ENCODE measurements around the gene CSNK1G2. TPM values are rescaled to one million over a fixed set of nuclear protein-coding genes. Genes with fewer than 3 reads are reported as not detected.

The CSNK1G2 gene
- total RNA-seq, 3 donors from 2014 or later, result 31.5 to 76.7 (median 68.2) TPM

DNA sequence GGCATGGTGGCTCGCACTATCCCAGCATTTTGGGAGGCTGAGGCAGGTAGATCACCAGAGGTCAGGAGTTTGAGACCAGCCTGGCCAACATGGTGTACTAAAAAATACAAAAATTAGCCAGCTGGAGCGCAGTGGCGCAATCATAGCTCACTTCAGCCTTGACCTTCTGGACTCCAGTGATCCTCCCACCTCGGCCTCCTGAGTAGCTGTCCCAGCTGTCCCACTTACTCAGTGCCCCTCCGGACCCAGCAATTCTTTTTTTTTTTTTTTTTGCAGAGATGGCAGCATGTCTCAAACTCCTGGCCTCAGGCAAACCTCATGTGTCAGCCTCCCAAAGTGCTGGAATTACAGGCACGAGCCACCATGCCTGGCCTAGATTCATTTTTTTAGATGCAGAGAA, 38.0 kb upstream of the CSNK1G2 start:
- H3K27me3 ChIP-seq, result no peaks in the 10 kb centered on the region
- DNase-seq (ENCODE audit: low spot score in 2 of 2), result no peak
- H3K4me3 ChIP-seq, result no peak overlapping the region
- intact Hi-C loops (cut with DNase I; ENCODE audit: low total_unique reads), result loop anchor here (10.0 kb wide), 1 partner anchor 192 kb away; the partner anchor contains the start of genes IZUMO4 and MOB3A
- H3K4me1 ChIP-seq, result peaks cover 4 to 5% of the 10 kb centered on the region in 2 donors
- no peak for TF ChIP-seq POLR2AphosphoS5 (IDR thresholded peaks at IDR 0.05)
- no peak for TF ChIP-seq POLR2A (IDR thresholded peaks at IDR 0.05)
- TF ChIP-seq, protein P1, sequence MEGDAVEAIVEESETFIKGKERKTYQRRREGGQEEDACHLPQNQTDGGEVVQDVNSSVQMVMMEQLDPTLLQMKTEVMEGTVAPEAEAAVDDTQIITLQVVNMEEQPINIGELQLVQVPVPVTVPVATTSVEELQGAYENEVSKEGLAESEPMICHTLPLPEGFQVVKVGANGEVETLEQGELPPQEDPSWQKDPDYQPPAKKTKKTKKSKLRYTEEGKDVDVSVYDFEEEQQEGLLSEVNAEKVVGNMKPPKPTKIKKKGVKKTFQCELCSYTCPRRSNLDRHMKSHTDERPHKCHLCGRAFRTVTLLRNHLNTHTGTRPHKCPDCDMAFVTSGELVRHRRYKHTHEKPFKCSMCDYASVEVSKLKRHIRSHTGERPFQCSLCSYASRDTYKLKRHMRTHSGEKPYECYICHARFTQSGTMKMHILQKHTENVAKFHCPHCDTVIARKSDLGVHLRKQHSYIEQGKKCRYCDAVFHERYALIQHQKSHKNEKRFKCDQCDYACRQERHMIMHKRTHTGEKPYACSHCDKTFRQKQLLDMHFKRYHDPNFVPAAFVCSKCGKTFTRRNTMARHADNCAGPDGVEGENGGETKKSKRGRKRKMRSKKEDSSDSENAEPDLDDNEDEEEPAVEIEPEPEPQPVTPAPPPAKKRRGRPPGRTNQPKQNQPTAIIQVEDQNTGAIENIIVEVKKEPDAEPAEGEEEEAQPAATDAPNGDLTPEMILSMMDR (IDR thresholded peaks at IDR 0.05), result no peak
- H3K27ac ChIP-seq, result peak overlapping the region in 1 of 2 donors; percentile 21
- no peaks in the 10 kb centered on the region for H3K9me3 ChIP-seq
- H3K36me3 ChIP-seq, result no peaks in the 10 kb centered on the region

DNA sequence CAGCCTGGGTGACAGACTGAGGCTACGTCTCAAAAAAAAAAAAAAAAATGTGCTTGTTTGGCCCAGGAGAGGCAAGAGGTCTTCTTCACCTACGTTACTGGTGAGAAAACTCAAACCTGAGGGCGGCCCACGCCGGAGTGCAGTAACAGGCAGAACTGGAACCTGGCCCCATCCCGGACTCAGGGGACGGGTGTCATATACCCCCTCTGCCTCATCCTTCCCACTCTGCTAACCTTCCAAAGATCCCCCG, 36.2 kb upstream of the CSNK1G2 start:
- no peak for DNase-seq (ENCODE audit: low spot score in 2 of 2)
- peak overlapping the region; percentile 69 to 82 (median 70) for H3K4me3 ChIP-seq
- H3K27me3 ChIP-seq, result no peaks in the 10 kb centered on the region
- TF ChIP-seq, protein P1 (IDR thresholded peaks at IDR 0.05), result no peak
- no peak for TF ChIP-seq POLR2AphosphoS5 (IDR thresholded peaks at IDR 0.05)
- no peak for TF ChIP-seq POLR2A (IDR thresholded peaks at IDR 0.05)
- intact Hi-C loops (cut with DNase I; ENCODE audit: low total_unique reads), result loop anchor here (10.0 kb wide), 1 partner anchor 190 kb away; the partner anchor contains the start of genes IZUMO4 and MOB3A
- H3K36me3 ChIP-seq, result no peaks in the 10 kb centered on the region
- peak overlapping the region; percentile 94 to 95 for H3K27ac ChIP-seq
- H3K9me3 ChIP-seq, result no peaks in the 10 kb centered on the region
- H3K4me1 ChIP-seq, result peaks cover 8 to 9% of the 10 kb centered on the region in 2 donors

DNA sequence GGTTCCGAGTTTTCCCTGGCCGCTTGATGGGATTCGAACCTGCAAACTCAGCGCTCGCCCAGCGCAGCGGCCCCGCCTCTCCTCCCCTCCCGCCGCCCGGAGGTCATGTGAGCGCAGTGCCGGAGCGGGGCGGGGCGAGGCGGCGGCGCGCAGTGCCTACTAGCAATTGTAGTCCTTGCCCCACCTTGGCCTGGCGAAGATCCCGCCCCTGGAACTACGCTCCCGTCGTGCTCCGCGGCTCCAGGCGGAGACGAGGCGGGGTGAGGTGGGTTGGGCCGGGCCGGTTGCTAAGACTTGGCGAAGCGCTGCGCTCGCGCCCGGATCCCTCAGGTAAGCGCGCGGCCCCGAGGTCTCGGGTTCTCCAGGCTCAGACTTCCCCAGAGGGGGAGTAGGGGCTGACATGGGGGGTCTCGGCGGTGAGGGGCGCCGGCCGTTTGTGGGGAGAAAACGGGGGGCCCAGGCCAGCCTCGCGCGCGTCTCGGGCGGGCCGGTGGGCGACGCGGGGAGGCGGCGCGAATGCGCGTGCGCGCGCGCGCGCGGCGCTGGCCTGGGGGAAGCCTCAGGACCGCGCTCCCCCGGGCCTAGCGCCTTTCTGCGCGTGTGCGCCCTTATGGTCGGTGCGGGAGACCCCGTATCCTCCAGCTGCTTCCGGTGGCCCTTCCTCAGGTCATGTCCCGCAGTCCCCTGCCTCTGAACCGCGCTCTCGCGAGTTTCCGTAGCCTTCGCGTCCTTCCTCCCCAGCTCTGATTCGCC, 35.7 kb upstream of the CSNK1G2 start, which contains the start of the genes ADAT3 and SCAMP4:
Gene ADAT3 (plus strand): TSS at position 290 of the 753 bp plus-strand sequence. CDS start 6,649 bp downstream, outside the sequence.
Gene SCAMP4 (plus strand): TSS at position 290 of the 753 bp plus-strand sequence. CDS start 9,621 bp downstream, outside the sequence.
- no peaks in the 10 kb centered on the region for H3K27me3 ChIP-seq
- no peaks in the 10 kb centered on the region for H3K36me3 ChIP-seq
- DNase-seq (ENCODE audit: low spot score in 2 of 2), result peak; percentile 98 to 100
- peaks cover 11 to 13% of the 10 kb centered on the region in 2 donors for H3K4me1 ChIP-seq
- H3K27ac ChIP-seq, result peak within 1 kb of the TSS; percentile 94 to 95
- TF ChIP-seq POLR2A (IDR thresholded peaks at IDR 0.05) (peak; percentile 80), POLR2AphosphoS5 (IDR thresholded peaks at IDR 0.05) (peak in 2 of 3 donors; percentile 77 to 86)
- TF ChIP-seq, protein P1 (IDR thresholded peaks at IDR 0.05), result no peak
- H3K9me3 ChIP-seq, result no peaks in the 10 kb centered on the region
- intact Hi-C loops (cut with DNase I; ENCODE audit: low total_unique reads), result loop anchor here (10.0 kb wide), 1 partner anchor 190 kb away; the partner anchor contains the start of genes IZUMO4 and MOB3A
- peak within 1 kb of the TSS; percentile 69 to 82 (median 70) for H3K4me3 ChIP-seq

DNA sequence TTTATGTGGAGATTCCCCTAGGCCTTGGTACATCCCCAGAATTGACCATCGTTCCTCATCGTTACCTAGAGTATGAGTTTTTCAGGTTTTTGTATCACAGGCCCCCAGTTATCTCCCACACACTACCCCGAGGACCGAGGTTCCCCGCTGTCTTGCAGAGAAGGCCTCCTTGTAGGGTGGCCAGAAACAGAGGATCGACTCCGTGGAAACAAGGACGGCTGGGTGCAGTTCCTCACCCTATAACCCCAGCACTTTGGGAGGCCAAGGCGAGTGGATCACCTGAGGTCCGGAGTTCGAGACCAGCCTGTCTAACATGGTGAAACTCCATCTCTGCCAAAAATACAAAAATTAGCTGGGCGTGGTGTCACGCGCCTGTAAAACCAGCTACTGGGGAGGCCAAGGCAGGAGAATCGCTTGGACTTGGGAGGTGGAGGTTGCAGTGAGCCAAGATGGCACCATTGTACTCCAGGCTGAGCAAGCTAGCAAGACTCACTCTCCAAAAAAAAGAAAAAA, 35.1 kb upstream of the CSNK1G2 start:
- intact Hi-C loops (cut with DNase I; ENCODE audit: low total_unique reads), result loop anchor here (10.0 kb wide), 1 partner anchor 189 kb away; the partner anchor contains the start of genes IZUMO4 and MOB3A
- Histone ChIP-seq H3K4me3 (peak overlapping the region; percentile 69 to 82 (median 70)), H3K36me3 (no peaks in the 10 kb centered on the region), H3K27me3 (no peaks in the 10 kb centered on the region), H3K4me1 (peaks cover 11 to 13% of the 10 kb centered on the region in 2 donors), H3K9me3 (no peaks in the 10 kb centered on the region), H3K27ac (peak overlapping the region; percentile 94 to 95)
- no peak for DNase-seq (ENCODE audit: low spot score in 2 of 2)
- TF ChIP-seq, protein P1 (IDR thresholded peaks at IDR 0.05), result no peak
- no peak for TF ChIP-seq POLR2A (IDR thresholded peaks at IDR 0.05)
- no peak for TF ChIP-seq POLR2AphosphoS5 (IDR thresholded peaks at IDR 0.05)
